Measurements from ENCODE around the gene DBR1. TPM values are rescaled to one million over a fixed set of nuclear protein-coding genes. Genes with fewer than 3 reads are reported as not detected.
"Not testable (repeated sequence)": the region's sequence is repeated elsewhere in the genome, so short reads cannot be mapped to it uniquely, and the experiment has no call there.

Gene DBR1
- total RNA-seq, 4 donors from 2014 or later: 7.2 to 13.1 (median 11.7) TPM

GRCh38 chr3:138172625-138173024 lies 2.1 kb downstream of the DBR1 start:
- DNase-seq (ENCODE audit: low spot score): no peak
- no peak for TF ChIP-seq CTCF (IDR thresholded peaks at IDR 0.05)
- no peak for ATAC-seq (ENCODE audit: low FRiP score)

- DNase-seq (ENCODE audit: low spot score) (no peak), ATAC-seq (ENCODE audit: low FRiP score) (no peak)
- no peak for TF ChIP-seq CTCF (IDR thresholded peaks at IDR 0.05)
These were observed 9.7 kb downstream of the DBR1 start for GRCh38 chr3:138165061-138165460.

- no peak for ATAC-seq (ENCODE audit: low FRiP score)
- TF ChIP-seq CTCF (IDR thresholded peaks at IDR 0.05): no peak
- DNase-seq (ENCODE audit: low spot score): no peak
These were observed 17.0 kb downstream of the DBR1 start for GRCh38 chr3:138157743-138158142.

- no peak for ATAC-seq (ENCODE audit: low FRiP score)
- no peak for TF ChIP-seq CTCF (IDR thresholded peaks at IDR 0.05)
- no peak for DNase-seq (ENCODE audit: low spot score)
These were observed 20.2 kb downstream of the DBR1 start for GRCh38 chr3:138154534-138154933.

GRCh38 chr3:138148503-138148902 lies 26.2 kb downstream of the DBR1 start:
- DNase-seq (ENCODE audit: low spot score) (no peak), ATAC-seq (ENCODE audit: low FRiP score) (no peak)
- no peak for TF ChIP-seq CTCF (IDR thresholded peaks at IDR 0.05)

GRCh38 chr3:138142181-138142580 lies 32.5 kb downstream of the DBR1 start:
- DNase-seq (ENCODE audit: low spot score); ATAC-seq (ENCODE audit: low FRiP score): not testable (repeated sequence)

GRCh38 chr3:138140940-138141339 lies 33.8 kb downstream of the DBR1 start:
- DNase-seq (ENCODE audit: low spot score): no peak
- TF ChIP-seq CTCF (IDR thresholded peaks at IDR 0.05): no peak
- no peak for ATAC-seq (ENCODE audit: low FRiP score)

- TF ChIP-seq CTCF (IDR thresholded peaks at IDR 0.05): no peak
- no peak for DNase-seq (ENCODE audit: low spot score)
- no peak for ATAC-seq (ENCODE audit: low FRiP score)
These were observed 35.0 kb downstream of the DBR1 start for GRCh38 chr3:138139691-138140090.

Measured in omental fat pad (tissue), 4 donors.